Measurements from ENCODE around the gene NMNAT1. TPM values are rescaled to one million over a fixed set of nuclear protein-coding genes. Genes with fewer than 3 reads are reported as not detected.
"Not testable (repeated sequence)": the region's sequence is repeated elsewhere in the genome, so short reads cannot be mapped to it uniquely, and the experiment has no call there.

Gene NMNAT1
- total and polyA plus RNA-seq, 8 donors: 3.0 to 9.3 (median 3.8) TPM

DNA sequence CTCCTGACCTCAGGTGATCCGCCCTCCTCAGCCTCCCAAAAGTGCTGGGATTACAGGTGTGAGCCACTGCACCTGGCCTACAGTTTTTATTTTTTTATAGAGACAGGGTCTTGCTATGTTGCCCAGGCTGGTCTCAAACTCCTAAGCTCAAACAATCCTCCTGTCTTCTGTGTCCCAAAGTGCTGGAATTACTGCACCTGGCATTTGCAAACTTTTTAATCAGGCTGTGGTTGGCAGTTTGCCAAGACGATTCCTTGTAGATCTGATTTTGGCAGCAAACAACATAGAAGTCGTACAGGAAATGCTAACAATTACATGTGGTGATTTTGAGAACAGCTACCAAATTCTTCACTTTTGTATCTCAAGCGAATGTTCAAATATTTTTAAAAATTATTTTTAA lies 63.9 kb downstream of the NMNAT1 start:
- Histone ChIP-seq H3K9me3 (no peaks in the 10 kb centered on the region), H3K36me3 (no peaks in the 10 kb centered on the region), H3K27ac (no peak overlapping the region), H3K4me1 (no peaks in the 10 kb centered on the region), H3K4me3 (no peak overlapping the region), H3K27me3 (no peaks in the 10 kb centered on the region)
- WGBS, 2 donors: 27 to 29% methylated on average over 4 of the region's 4 CpGs
- FAIRE-seq: no peak
- ATAC-seq: peak; percentile 27 to 80 (median 60)
- TF ChIP-seq, protein P1, sequence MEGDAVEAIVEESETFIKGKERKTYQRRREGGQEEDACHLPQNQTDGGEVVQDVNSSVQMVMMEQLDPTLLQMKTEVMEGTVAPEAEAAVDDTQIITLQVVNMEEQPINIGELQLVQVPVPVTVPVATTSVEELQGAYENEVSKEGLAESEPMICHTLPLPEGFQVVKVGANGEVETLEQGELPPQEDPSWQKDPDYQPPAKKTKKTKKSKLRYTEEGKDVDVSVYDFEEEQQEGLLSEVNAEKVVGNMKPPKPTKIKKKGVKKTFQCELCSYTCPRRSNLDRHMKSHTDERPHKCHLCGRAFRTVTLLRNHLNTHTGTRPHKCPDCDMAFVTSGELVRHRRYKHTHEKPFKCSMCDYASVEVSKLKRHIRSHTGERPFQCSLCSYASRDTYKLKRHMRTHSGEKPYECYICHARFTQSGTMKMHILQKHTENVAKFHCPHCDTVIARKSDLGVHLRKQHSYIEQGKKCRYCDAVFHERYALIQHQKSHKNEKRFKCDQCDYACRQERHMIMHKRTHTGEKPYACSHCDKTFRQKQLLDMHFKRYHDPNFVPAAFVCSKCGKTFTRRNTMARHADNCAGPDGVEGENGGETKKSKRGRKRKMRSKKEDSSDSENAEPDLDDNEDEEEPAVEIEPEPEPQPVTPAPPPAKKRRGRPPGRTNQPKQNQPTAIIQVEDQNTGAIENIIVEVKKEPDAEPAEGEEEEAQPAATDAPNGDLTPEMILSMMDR (IDR thresholded peaks at IDR 0.05): no peak
- DNase-seq: peak in 4 of 6 donors; percentile 31 to 60 (median 46)
- intact Hi-C loops (cut with DNase I): no loop called here

DNA sequence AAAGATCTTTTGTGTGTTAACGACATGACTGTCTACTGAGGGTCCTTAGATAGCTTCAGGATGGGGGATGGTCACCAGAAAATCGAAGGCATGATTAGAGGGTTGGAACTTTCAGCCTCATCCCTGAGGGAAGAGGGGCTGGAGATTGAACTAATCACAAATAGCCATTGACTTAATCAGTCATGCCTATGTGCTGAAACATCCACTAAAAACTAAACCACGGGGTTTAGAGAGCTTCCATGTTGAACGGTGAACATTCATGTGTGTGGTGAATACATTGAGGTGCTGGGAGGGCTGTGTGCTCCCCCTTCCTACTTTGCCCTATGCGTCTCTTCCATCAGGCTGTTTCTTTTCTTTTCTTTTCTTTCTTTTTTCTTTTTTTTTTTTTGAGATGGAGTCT lies 70.7 kb downstream of the NMNAT1 start:
- DNase-seq: no peak
- no peak for ATAC-seq
- Histone ChIP-seq H3K36me3 (no peaks in the 10 kb centered on the region), H3K4me3 (no peak overlapping the region), H3K4me1 (no peaks in the 10 kb centered on the region), H3K9me3 (no peaks in the 10 kb centered on the region), H3K27me3 (no peaks in the 10 kb centered on the region), H3K27ac (no peak overlapping the region)
- FAIRE-seq: no peak
- TF ChIP-seq, protein P1 (IDR thresholded peaks at IDR 0.05): no peak
- intact Hi-C loops (cut with DNase I): no loop called here
- WGBS, 2 donors: 81 to 90% methylated on average over 5 of the region's 5 CpGs

DNA sequence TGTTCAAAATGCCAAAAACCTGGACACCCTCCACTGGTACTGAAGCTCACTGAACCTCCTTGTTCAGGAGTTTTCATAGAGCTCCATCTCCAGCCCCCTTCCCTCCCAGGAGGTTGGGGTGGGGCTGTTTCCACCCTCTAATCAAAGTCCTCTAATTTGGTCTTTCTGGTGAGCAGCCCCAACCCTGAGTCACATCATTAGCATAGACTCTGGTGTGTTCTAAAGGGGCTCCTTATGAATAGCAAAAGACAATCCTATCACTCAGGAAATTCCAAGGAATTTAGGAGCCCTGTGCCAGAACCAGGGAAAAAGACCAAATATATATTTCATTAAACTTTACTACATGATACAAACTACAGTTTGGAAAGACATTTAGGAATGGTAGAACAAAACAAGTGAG lies 76.3 kb downstream of the NMNAT1 start:
- no peak for DNase-seq
- no peak for ATAC-seq
- Histone ChIP-seq H3K36me3 (no peaks in the 10 kb centered on the region), H3K4me3 (no peak overlapping the region), H3K27me3 (no peaks in the 10 kb centered on the region), H3K27ac (no peak overlapping the region), H3K9me3 (no peaks in the 10 kb centered on the region), H3K4me1 (no peaks in the 10 kb centered on the region)
- no peak for FAIRE-seq
- TF ChIP-seq, protein P1 (IDR thresholded peaks at IDR 0.05): no peak
- intact Hi-C loops (cut with DNase I): no loop called here

DNA sequence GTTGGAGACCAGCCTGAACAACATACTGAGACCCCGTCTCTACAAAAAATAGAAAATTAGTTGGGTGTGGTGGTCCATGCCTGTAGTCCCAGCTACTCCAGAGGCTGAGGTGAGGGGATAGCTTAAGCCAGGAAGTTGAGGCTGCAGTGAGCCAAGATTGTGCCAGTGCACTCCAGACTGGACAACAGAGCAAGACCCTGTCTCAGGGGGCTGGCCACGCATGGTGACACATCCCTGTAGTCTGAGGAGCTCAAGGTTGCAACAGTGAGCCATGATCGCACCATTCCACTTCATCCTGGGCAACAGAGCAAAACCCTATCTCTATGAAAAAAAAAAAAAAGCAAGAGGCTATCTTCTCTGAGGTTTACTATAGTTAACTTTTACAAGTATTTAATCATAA lies 76.8 kb downstream of the NMNAT1 start:
- no peak for DNase-seq
- intact Hi-C loops (cut with DNase I): loop anchor here in 1 of 3 donors (10.0 kb wide), 1 partner anchor 75 kb away; the partner anchor contains the start of genes LZIC and NMNAT1
- ATAC-seq: no peak
- 70 to 81% methylated on average over 3 of the region's 3 CpGs for WGBS, 2 donors
- Histone ChIP-seq H3K4me3 (no peak overlapping the region), H3K4me1 (no peaks in the 10 kb centered on the region), H3K27me3 (no peaks in the 10 kb centered on the region), H3K9me3 (no peaks in the 10 kb centered on the region), H3K27ac (no peak overlapping the region), H3K36me3 (no peaks in the 10 kb centered on the region)
- FAIRE-seq: no peak
- TF ChIP-seq, protein P1 (IDR thresholded peaks at IDR 0.05): no peak

DNA sequence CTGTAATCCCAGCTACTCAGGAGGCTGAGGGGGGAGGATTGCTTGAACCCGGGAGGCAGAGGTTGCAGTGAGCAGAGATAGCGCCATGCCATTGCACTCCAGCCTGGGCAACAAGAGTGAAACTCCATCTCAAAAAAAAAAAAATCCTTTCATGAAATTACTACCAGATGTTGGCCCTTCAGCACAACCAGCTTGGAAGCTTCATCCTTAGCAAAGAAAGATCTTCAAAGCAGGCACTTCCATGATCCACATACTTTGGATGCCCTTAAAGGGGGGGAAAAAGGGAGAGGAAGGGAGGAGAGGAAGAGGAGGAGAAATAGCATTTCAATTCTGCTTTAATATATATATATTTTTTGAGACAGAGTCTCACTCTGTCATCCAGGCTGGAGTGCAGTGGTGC lies 77.4 kb downstream of the NMNAT1 start:
- not testable (repeated sequence) for H3K36me3 ChIP-seq, DNase-seq, H3K27ac ChIP-seq, ATAC-seq, H3K4me1 ChIP-seq, H3K27me3 ChIP-seq, H3K4me3 ChIP-seq, FAIRE-seq, H3K9me3 ChIP-seq
- WGBS, 2 donors: 77 to 86% methylated on average over 2 of the region's 2 CpGs
- intact Hi-C loops (cut with DNase I): loop anchor here in 1 of 3 donors (10.0 kb wide), 1 partner anchor 76 kb away; the partner anchor contains the start of genes LZIC and NMNAT1

DNA sequence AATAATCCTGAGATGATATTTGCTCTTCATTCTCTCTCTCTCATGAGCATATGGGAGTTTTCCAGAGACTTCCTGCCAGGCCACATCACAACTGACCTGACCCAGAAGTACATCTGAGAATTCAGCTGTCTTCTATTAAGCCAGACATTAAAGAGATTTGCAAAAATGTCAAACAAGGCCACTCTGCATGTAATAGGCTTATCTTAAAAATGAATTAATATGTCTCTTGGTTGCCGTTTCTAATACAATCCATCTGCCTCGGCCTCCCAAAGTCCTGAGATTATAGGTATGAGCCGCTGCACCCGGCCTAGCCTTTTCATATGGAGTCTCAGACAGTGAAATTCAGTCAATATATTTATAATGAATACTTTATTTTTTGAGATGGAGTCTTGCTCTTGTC lies 78.7 kb downstream of the NMNAT1 start:
- not testable (repeated sequence) for H3K36me3 ChIP-seq, DNase-seq, H3K4me1 ChIP-seq, H3K27ac ChIP-seq, H3K4me3 ChIP-seq, ATAC-seq, FAIRE-seq, H3K9me3 ChIP-seq, H3K27me3 ChIP-seq
- 86 to 87% methylated on average over 4 of the region's 4 CpGs for WGBS, 2 donors
- intact Hi-C loops (cut with DNase I): loop anchor here in 1 of 3 donors (10.0 kb wide), 1 partner anchor 77 kb away; the partner anchor contains the start of genes LZIC and NMNAT1
